K562 (cell line): ENCODE results near the gene MED13L.

Experiments used
- BRD9 ChIP-seq: fragments of 450-650 bp; IDR thresholded peaks from 2 replicates; pipeline ENCODE4 v1.6.1; 2018; ENCODE audit warnings: low read depth; ENCODE audit not compliant: partially characterized antibody
- CBX8 ChIP-seq: fragments of 200-600 bp; sonication (generic); IDR thresholded peaks from 2 replicates; pipeline ENCODE4 v1.6.1; 2012; ENCODE audit warnings: borderline replicate concordance, mixed run types, low read depth, mild to moderate bottlenecking, moderate library complexity, mixed read lengths, low read length, control low read depth, inconsistent platforms; ENCODE audit not compliant: poor library complexity, severe bottlenecking; ENCODE audit errors: extremely low read depth
- CREM ChIP-seq: IDR thresholded peaks from 2 replicates; pipeline ENCODE4 v1.6.1; 2014; ENCODE audit warnings: antibody characterized with exemption, low read depth
- CTCF ChIP-seq, 3 experiments: IDR thresholded peaks in 2 of 3; conservative IDR thresholded peaks in 1 of 3; 2 replicates each; pipeline ENCODE4 v1.5.1; 2011 to 2012; ENCODE audit warnings: low read length in 3 of 3, mild to moderate bottlenecking in 3 of 3, control low read depth in 2 of 3, improper control_type of control experiment in 1 of 3, inconsistent platforms in 1 of 3, low read depth in 1 of 3, mixed read lengths in 1 of 3, moderate library complexity in 1 of 3; ENCODE audit not compliant: insufficient read depth in 2 of 3
- HNRNPUL1 ChIP-seq: fragments of 200-400 bp; formaldehyde crosslinking; IDR thresholded peaks from 2 replicates; pipeline ENCODE4 v1.6.1; 2017; ENCODE audit warnings: low read length
- LCOR ChIP-seq: sonication (generic); formaldehyde crosslinking; IDR thresholded peaks from 2 replicates; pipeline ENCODE4 v1.8.0; 2022; ENCODE audit warnings: mild to moderate bottlenecking, missing genetic modification reagents
- NCOA6 ChIP-seq: fragments of 450-650 bp; IDR thresholded peaks from 2 replicates; pipeline ENCODE4 v1.6.1; 2017; ENCODE audit warnings: mild to moderate bottlenecking
- PHF8 ChIP-seq: fragments of 200-600 bp; sonication (generic); IDR thresholded peaks from 2 replicates; pipeline ENCODE4 v1.6.1; 2012; ENCODE audit warnings: mixed run types, mild to moderate bottlenecking, inconsistent platforms, low read length, moderate library complexity, borderline replicate concordance
- REST ChIP-seq, 2 experiments: fragments of 450-650 bp; formaldehyde crosslinking in 1 of 2; IDR thresholded peaks; 2 replicates each; pipeline versions ENCODE4 v1.4.0 to v1.6.1; 2014 to 2020; ENCODE audit warnings: mild to moderate bottlenecking in 2 of 2, borderline replicate concordance in 1 of 2, low read depth in 1 of 2
- SMAD4 ChIP-seq: fragments of 250-450 bp; sonication (Bioruptor Pico); conservative IDR thresholded peaks from 2 replicates; pipeline ENCODE4 v1.8.0; 2021; ENCODE audit warnings: inconsistent platforms, mild to moderate bottlenecking, moderate library complexity
- YY1 ChIP-seq, 3 experiments: IDR thresholded peaks; 2 replicates each; pipeline ENCODE4 v1.6.1; 2011; ENCODE audit warnings: low read length in 2 of 3, mild to moderate bottlenecking in 2 of 3, moderate library complexity in 2 of 3, borderline replicate concordance in 1 of 3, control low read depth in 1 of 3, low read depth in 1 of 3; ENCODE audit not compliant: insufficient read depth in 3 of 3, insufficient replicate concordance in 2 of 3, control insufficient read depth in 1 of 3, insufficient read length in 1 of 3; ENCODE audit errors: extremely low read depth in 1 of 3
- ZNF324 ChIP-seq: fragments of 250-450 bp; sonication (Bioruptor Pico); IDR thresholded peaks from 2 replicates; pipeline ENCODE4 v1.4.0; 2020; ENCODE audit warnings: mild to moderate bottlenecking
- ZNF431 ChIP-seq: sonication (generic); formaldehyde crosslinking; IDR thresholded peaks from 2 replicates; pipeline ENCODE4 v1.8.0; 2022; ENCODE audit warnings: mild to moderate bottlenecking, missing genetic modification reagents

GRCh38 chr12:116057356-116057755, 220.1 kb downstream of the MED13L start:
- no peak for TF ChIP-seq CREM
- no peak for TF ChIP-seq REST (IDR thresholded peaks at IDR 0.05; ENCODE audit: borderline replicate concordance)
- no peak for TF ChIP-seq REST (CRISPR knock-in tag; IDR thresholded peaks at IDR 0.05; ENCODE audit: low read depth)
- no peak for TF ChIP-seq CTCF (IDR thresholded peaks at IDR 0.05 in 2 of 3, conservative IDR thresholded peaks at IDR 0.05 in 1 of 3; ENCODE audit: insufficient read depth in 2 of 3, low read depth in 1 of 3, low read length in 3 of 3)
- TF ChIP-seq PHF8 = no peak
- TF ChIP-seq YY1 (IDR thresholded peaks at IDR 0.05; ENCODE audit: borderline replicate concordance in 1 of 3, control insufficient read depth in 1 of 3, extremely low read depth in 1 of 3, insufficient read depth in 3 of 3, insufficient read length in 1 of 3, insufficient replicate concordance in 2 of 3, low read depth in 1 of 3, low read length in 2 of 3) = no peak
- no peak for TF ChIP-seq CBX8
- no peak for TF ChIP-seq ZNF324 (CRISPR knock-in tag)
- no peak for TF ChIP-seq SMAD4
- TF ChIP-seq HNRNPUL1 = no peak
- no peak for TF ChIP-seq NCOA6
- TF ChIP-seq BRD9 = no peak
- TF ChIP-seq LCOR = no peak
- no peak for TF ChIP-seq ZNF431 (CRISPR knock-in tag)
